GM21515 (cell line): Measurements from ENCODE around the gene METTL26.

ENCODE experiments used
- ATAC-seq: cut with Tn5 transposase; IDR thresholded peaks from one replicate; pipeline ENCODE4 v1.9.1; 2021; ENCODE audit not compliant: unreplicated experiment

Gene METTL26

DNA sequence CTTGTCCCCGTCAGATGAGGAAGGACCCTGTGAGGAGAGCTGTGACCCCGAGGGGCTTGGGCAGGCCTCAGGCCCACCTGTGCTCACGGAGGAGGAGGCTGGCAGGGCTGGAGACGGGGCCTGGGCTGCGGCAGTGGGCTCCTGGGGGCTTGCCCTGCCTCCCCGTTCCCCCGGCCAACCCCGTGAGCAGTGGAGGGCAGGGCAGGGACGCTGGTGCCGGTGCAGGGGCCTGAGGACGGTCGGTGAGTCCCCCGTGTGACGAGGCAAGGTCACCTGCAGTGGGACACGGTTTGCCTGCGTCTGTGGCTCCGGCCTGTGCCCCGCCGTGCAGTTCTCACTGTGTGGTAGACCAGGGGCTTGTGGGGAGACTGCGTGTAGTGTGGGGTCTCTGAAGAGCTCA, 23.5 kb upstream of the METTL26 start:
- no peak for ATAC-seq

DNA sequence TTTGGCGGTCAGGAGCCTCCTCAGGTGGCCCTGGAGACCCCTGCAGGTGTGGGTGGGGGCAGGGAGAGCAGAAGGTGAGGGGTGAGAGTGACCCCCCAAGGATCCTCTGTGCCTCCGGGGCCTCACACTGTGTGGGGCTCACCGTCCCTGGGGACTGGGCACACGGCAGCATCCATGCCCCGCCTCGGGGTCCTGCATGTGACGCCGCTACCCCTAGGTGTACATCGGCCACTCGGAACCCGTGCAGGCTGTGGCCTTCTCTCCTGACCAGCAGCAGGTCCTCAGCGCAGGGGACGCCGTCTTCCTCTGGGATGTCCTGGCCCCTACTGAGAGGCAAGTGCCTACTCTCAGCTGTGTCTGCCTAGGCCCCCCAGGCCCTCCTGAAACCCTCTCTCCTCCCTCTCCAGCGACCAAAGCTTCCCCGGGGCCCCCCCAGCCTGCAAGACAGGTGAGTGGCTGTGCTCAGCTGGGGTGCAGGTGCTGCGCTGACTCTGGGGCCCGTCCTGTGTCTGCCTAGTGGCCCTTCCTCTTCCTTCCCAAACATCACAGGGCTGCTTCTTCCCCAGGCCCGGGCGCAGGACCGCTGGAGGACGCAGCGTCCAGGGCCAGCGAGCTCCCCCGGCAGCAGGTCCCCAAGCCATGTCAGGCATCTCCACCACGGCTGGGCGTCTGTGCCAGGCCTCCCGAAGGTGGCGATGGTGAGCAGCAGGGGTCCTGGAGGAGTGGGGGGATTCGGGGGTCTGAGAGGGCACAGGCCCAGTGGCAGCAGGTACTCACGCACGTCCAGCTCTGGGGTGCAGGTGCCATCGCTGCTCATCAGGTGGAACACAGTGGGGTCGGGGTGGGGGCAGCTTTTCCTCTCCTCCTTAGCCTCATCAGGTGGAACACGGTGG, 22.8 kb upstream of the METTL26 start:
- ATAC-seq = no peak

DNA sequence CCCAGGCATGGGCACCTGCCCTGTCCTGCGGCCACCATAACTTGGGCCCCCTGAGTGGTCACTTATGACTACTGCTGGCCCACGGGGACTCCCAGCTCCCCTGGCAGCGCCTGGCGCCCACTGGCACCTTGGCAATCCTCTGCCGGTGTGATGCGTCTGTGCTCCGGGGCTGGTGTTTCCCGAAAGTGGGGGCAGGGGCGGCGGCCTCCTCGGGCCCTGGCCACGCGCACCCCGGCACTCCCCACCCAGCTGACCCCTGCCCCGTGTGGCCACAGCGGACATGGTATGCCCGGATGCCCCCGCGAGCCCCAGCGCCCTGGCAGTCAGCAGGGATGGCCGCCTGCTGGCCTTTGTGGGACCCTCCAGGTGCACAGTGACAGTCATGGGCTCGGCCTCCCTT, 21.4 kb upstream of the METTL26 start:
- no peak for ATAC-seq

DNA sequence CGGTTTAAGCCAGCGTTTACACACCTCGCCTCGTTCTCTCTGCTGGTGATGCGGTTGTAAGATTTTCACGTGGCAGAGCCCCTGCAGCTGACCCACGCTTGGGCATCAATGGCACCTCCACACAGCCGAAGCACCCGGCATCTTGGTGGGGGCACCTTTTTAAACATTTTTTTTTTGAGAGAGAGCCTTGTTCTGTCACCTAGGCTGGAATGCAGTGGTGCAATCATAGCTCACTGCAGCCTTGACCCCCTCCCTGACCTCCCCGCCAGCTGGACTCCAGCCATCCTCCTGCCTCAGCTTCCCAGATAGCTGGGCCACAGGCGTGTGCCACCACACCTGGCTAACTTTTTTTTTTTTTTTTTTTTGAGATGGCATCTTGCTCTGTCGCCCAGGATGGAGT, 17.9 kb upstream of the METTL26 start:
- no peak for ATAC-seq

DNA sequence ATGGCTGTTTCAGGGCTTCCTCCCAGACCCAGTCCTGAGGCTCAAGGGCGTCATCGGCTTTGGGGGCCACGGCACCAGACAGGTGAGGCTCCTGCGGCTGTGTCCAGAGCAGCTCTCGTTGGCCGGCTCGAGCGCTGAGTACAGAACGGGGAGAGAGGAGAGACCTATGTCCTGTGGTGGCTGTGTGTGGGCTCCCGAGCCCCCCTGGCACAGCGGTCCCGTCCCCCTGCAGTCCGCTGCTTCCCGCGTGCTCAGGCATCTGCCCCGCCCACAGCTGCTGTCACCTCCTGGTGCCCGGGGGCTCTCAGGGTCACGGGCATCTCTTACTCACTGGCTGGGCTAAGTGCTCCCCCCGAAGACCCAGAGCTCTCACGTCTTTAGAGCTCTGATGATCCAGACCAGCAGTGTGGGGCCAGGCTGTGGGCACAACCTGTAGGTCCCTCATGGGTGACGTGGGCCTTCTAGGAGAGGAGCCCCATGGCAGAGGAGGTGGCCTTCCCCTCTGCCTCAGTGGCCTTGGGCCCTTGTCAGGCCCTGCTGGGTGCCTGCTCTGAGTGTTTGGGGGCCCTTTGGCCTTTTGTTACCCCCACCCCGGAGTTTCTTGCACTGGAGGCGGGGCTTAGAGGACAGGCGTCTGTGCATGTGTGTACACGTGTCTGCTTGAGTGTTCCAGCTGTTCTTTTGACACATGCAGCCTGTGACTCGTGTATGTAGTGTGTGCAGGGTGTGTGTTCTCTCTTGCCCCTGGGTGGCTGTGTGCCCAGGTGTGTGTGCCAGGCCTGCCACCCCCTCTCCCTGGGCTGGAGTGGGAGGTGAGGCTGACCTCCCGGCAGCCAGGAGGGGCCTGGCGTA, 16.6 kb upstream of the METTL26 start:
- no peak for ATAC-seq

DNA sequence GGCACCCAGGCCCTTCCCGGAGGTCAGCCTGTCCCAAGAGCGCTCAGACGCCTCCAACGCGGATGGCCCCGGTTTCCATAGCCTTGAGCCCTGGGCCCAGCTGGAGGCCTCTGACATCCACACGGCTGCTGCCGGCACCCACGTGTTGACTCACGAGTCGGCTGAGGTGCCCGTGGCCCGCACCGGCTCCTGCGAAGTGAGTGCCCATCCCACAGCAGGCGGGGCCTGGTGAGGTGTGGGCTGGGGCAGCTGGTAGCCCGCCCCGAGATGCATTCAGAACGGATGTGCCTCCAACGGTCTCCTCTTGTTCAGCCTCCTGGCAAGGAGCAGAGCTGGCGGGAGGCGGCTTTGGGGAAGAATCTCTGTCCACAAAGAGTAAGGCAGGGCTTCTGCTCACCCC, 15.7 kb upstream of the METTL26 start:
- ATAC-seq = no peak

DNA sequence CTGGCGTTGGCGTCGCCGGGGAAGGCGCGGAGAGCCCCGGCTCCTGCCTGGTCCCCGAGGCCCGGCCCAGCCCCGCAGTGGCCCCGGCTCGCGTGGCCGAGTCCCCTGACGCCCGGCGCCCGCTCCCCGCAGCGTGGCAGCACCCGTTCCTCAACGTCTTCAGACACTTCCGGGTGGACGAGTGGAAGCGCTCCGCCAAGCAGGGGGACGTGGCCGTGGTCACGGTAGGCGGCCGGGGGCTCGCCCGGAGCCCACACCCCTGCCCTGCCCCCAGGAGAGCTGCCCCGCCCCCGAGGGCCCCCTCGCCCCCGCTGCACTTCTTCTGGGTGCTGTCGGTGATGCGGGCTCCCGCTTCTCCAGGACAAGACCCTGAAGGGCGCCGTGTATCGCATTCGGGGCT, 13.5 kb upstream of the METTL26 start:
- ATAC-seq = peak; percentile 6

DNA sequence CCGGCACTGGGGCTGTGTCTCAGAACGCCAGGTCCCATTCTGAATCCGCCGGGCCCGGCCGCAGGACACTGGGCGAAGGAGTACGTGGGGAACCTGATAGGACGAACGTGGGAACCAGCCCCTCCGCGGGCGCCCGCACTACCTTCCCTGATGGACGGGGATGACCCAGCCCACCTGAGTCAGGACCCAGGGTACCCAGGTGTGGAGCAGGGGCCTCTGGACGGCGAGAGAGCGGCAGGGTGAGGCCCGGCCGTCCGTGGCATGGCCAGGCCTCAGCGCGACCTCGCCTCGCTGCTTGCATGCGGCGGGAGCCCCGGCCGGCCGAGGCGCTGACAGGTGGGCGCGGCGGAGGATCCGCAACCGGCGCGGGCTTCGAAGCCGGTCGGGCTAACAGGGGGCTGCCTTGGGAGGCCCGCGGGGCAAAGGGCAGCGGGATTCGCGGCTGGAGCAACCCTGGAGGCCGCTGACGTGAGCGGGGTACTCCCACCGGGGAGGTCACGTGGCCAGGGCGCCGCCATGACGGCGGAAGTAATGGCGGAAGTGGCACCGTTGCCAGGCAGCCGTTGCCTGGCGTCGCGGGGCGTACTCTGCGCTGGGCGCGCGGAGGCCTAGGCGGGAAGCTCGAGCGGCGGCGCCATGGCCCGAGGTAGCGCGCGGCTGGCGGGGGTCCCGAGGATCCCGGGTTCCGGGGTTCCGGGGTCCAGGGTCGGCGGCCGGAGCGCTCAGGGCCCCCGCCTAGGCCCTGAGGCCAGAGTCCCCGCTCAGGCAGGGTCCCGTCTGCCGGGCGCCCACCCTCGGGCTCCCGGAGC, 12.9 kb upstream of the METTL26 start, which contains the start of gene WDR90:
WDR90 (plus strand) TSS at position 585 of the 809 bp plus-strand sequence; CDS start at position 637, 52 bp downstream.
- peak; percentile 64 for ATAC-seq

DNA sequence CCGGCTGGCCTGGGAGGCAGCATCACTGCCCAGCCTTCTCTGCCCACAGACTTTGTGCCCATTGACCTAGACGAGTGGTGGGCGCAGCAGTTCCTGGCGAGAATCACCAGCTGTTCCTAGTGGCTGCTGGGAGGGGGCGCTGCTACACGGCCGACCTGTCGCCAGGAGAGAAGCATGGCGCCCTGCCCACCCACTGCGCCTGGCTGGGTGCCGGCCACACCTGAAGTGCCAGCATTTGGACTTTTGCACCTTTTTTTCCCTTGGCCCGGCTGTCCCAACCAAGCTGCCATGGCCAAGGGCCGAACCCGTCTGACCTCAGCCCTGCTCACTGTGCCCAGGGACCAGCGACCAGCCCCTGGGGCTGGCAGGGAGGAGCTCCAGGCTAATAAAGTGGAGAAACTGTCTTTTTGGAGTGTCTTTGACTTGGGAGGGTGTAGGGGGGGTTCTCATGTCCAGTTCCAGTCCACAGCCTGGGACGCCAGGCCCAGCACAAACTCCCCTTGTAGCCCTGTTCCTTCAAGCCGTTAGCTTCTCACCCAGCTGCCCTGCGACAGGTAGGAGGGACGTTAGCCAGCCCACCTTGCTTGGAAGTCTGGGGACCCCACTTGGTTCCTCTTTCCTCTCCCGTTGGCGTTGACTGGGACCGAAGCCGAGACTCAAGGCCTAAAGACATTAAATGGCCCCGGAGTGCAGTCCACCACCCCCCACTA, 12.1 kb upstream of the METTL26 start:
- no peak for ATAC-seq

DNA sequence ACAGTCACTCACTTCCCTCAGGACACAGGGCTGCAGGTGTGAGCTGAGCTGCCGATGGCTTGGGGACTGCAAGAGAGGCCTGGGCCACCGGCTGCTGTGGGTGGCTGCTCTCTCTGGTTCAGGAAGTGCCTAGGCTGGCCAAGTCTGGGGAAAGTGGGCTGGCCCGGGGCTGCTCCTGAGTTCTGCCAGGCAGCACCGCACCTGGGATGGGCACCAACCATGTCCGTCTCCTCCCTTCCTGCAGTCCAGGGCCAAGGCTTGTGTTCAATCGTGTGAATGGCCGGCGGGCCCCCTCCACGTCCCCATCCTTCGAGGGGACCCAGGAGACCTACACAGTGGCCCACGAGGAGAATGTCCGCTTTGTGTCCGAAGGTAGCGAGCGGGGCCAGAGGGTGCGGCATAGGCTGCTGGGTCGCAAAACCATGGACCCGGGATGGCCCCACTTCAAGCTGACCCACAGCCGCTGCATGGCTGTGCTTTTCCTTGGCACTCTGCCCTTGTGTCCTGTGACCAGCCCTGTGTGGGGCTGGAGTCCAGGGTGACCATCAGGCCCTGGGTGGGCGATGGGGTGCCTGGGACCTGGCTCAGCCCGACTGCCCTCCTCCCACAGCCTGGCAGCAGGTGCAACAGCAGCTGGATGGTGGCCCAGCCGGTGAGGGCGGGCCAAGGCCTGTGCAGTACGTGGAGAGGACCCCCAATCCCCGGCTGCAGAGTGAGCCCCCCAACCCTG, 11.2 kb upstream of the METTL26 start:
- no peak for ATAC-seq

DNA sequence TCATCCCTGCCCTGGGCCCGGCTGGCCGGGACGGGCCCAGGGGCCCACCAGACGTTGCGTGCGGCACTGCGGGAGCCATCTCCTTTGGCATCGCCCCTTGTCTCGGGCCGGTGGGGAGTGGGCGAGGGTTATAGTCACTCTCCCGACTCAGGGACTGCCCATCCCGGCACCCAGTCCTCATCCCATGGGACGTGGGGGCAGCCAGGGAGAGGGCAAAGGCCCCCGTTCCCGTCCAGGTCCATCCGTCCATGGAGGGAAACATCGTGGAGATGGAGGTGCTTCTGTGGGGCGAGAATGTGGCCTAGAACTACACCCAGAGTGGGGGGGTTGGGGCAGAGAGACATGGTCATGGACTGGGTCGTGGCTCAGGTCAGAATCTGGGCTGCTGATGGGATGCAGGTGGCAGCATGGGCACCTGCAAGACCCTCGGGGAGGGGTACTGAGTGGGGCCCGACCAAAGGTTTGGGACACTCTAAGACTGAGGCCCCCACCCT, 10.6 kb upstream of the METTL26 start:
- no peak for ATAC-seq

DNA sequence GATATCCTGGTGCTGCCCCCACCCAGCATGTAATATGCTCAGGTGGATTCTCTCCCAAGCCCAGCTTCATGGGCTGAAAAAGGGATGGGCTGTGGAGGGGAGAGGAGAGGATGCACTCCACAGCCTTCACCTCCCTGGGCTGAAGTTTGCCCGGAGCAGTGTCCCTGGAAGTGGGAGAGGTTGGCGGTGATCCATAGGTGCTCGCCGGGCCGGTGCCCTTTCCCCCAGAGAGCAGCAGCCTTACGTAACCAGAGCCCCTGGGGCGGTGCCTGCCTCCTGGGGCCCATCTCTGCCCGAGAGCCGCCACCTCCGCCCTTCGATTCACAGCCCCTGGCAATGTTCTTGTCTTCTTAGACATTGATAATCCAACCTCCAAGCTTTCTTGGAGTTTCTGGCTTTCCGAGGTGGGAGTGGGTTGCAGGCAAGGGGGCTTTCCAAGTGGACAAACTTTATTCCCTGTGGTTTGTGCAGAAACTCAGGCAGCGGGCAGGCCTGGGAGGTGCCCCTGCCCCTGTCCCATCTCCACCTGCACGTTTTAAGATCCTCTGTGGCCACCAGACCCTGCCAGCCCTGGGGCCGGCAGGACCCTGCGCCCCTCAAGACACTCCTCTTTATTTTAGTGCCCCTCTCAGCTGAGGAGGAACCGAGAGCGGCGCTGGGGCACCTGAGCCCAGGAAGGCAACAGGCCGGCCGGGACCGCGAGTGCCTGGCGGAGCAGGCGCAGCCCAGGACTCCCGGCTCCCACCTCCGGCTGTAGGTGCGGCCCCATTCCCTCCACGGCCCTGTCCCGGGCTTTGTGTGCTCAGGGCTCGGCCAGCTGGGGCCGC, 10.0 kb upstream of the METTL26 start:
- no peak for ATAC-seq

DNA sequence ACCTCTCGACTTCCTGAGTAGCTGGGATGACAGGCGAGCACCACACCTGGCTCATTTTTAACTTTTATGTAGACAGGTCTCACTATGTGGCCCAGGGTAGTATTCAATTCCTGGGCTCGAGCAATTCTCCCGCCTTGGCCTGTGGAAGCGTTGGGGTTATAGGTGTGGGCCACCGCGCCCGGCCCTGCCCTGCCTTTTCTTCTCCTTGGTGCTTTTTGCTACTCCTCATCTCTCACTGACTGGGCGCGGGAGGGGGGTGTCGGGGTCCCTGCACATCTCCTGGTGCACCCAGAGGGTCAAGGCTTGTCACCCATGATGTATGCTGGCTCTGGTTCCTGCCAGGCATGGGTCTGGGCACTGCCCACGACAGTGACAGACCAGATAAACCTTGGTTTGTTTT, 8.5 kb upstream of the METTL26 start:
- no peak for ATAC-seq

DNA sequence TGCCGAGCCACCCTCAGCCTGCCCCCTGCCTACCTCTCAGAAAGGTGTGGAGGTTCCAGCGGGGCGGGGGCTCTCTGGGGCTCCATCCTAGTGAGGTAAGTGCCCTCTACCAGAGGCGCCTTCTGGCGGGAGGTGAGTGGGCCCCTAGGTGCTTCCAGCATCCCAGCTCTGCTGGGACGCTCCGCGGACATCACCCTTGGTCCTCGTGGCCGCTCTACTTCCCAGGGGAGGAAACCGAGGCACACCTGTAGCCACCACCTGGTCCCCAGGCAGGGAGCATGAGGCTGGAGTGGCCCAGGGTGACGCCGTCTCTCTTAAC, 6.9 kb upstream of the METTL26 start:
- ATAC-seq = no peak

DNA sequence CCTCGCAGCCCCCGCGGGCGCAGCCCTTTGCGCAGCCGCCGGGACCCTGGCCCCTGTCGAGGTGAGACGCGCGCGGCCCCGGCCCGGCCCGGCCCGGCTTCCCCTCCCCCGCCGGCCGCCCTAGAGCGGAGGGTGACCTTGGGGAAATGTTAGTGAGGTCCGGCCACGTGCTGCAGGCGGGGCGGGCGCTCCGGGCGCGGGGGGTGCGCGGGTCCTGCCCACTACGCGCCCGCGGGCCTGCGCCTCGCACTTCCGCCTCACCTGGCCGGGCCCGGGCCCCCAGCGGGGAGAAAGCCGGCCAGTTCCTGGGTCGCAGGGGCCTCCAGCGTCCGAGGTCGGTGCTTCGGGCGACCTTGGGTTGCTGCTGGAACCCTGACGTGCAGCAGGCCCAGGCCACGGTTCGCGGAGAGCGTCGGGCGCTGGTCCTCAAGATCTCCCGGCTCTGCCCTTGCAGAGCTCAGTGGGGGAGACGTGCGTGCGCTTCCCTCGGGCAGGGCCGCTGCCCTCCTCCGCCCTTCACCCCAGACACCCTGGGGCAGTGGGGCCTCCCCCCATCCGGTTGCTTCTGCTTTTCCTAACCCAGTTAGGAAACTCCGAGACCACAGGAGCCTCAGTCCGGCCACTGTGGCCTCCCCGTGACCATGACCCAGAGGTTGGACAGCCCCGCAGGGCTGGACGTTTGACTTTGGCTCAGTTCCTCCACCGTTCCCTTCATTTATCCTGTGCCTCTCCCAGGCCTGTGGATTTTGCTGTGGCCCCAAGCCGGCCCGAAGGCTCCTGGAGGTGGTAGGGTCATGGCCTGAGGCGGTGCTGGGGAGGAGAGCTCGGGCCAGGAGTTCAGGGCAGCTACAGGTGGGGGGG, 6.3 kb upstream of the METTL26 start:
- ATAC-seq = peak; percentile 28

DNA sequence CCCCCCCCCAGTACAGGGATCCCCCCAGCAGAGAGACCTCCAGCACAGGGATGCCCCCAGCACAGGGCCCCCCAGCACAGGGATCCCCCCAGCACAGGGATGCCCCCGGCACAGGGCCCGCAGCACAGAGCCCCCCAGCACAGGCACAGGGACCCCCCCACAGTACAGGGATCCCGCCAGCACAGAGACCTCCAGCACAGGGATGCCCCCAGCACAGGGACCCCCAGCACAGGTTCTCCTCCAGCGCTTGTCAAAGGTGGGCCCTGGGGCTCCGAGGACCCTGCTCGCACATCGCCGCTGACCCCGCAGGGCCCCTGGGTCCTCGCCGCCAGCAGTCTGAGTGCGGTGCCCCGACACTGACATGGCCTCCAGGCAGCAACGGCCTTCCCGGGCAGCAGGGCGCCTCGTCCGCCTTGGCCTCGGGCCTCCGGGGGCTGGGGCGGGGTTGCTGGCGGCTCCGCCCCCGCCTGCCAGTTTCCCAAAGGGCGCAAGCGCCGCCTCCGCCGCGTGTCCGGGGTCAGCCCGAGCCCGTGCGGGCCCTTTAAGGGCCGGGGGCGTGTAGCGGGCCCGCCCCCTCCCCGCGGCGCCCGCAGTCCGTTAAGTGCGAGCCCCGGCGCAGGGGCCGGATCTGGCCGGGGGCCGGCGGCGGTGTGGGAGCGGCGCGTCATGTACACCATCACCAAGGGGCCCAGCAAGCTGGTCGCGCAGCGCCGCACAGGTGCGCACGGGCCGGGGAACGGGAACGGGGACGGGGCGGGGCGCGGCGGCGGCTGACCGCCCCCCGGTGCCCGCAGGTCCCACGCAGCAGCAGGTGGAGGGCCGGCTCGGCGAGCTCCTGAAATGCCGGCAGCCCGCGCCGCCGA, 5.5 kb upstream of the METTL26 start, which contains the start of gene MCRIP2:
MCRIP2 (plus strand) TSS at position 503 of the 863 bp plus-strand sequence; CDS start at position 667, 164 bp downstream.
- ATAC-seq = peak; percentile 40

DNA sequence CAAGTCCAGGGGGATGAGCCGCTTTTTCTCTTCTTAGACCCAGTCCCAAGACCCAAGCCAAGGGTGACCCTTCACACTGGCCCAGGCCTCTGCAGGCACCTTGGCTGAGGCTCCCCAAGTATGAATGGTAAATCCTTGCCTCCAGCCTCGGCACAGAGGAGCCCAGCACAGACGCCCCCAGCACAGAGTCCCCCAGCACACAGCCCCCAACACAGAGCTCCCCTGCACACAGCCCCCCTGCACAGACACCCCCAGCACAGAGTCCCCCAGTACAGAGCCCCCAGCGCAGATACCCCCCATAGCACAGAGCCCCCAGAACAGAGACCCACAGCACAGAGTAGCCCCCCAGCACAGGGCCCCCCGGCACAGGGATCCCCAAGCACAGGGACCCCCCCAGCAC, 4.5 kb upstream of the METTL26 start:
- ATAC-seq = no peak
